ENCODE measurements around the gene TEX2.
A peak's percentile ranks its signal among the peaks of the same experiment; 100 is the strongest.

Gene TEX2

GRCh38 chr17:64120159-64120810 lies 142.8 kb downstream of the TEX2 start:
- POLR2A ChIA-PET: no interaction called here
- no peak overlapping the region for H3K4me3 ChIP-seq (ENCODE audit: low read depth, low read length)
- no peak for TF ChIP-seq CTCF (IDR thresholded peaks at IDR 0.05; ENCODE audit: insufficient read depth, low read length, missing control alignments)
- CTCF ChIA-PET: interaction anchor here (1.9 to 27.2 kb wide), 2 partner anchors 13 to 93 kb away, joined by 8 to 1118 read pairs; partner anchors contain the start of gene ICAM2
- no peak for DNase-seq (ENCODE audit: low read depth, low spot score)

GRCh38 chr17:64117981-64118979 lies 144.8 kb downstream of the TEX2 start:
- CTCF ChIA-PET: interaction anchor here (0.7 to 4.6 kb wide), 5 partner anchors 12 to 90 kb away, joined by 3 to 37 read pairs (median 3); no protein-coding TSS in a partner anchor
- no peak for TF ChIP-seq CTCF (IDR thresholded peaks at IDR 0.05; ENCODE audit: insufficient read depth, low read length, missing control alignments)
- DNase-seq (ENCODE audit: low read depth, low spot score): no peak
- H3K4me3 ChIP-seq (ENCODE audit: low read depth, low read length): no peak overlapping the region
- POLR2A ChIA-PET: interaction anchor here (1.0 to 1.1 kb wide), 2 partner anchors 12 to 44 kb away, joined by 4 to 5 read pairs; partner anchors contain the start of gene ERN1

GRCh38 chr17:64115822-64116534 lies 147.1 kb downstream of the TEX2 start:
- TF ChIP-seq CTCF (IDR thresholded peaks at IDR 0.05; ENCODE audit: insufficient read depth, low read length, missing control alignments): no peak
- DNase-seq (ENCODE audit: low read depth, low spot score): peak; percentile 45
- ChIA-PET POLR2A (interaction anchor here (0.5 to 0.9 kb wide), 4 partner anchors 14 to 377 kb away, joined by 3 to 6 read pairs (median 4); partner anchors contain the start of gene ERN1), CTCF (interaction anchor here (0.8 to 6.5 kb wide), 5 partner anchors 13 to 87 kb away, joined by 3 to 37 read pairs (median 9); no protein-coding TSS in a partner anchor)
- no peak overlapping the region for H3K4me3 ChIP-seq (ENCODE audit: low read depth, low read length)

GRCh38 chr17:64115043-64115698 lies 147.9 kb downstream of the TEX2 start:
- TF ChIP-seq CTCF (IDR thresholded peaks at IDR 0.05; ENCODE audit: insufficient read depth, low read length, missing control alignments): no peak
- DNase-seq (ENCODE audit: low read depth, low spot score): no peak
- no peak overlapping the region for H3K4me3 ChIP-seq (ENCODE audit: low read depth, low read length)
- CTCF ChIA-PET: interaction anchor here (0.8 to 6.5 kb wide), 9 partner anchors 12 to 228 kb away, joined by 3 to 37 read pairs (median 3); no protein-coding TSS in a partner anchor
- POLR2A ChIA-PET: interaction anchor here (0.9 kb wide), 1 partner anchor 14 kb away, joined by 3 read pairs; the partner anchor contains the start of gene ERN1

- DNase-seq (ENCODE audit: low read depth, low spot score): no peak
Observed at GRCh38 chr17:64113006-64113405, 150.1 kb downstream of the TEX2 start.

More at GRCh38 chr17:64113006-64113405, 150.1 kb downstream of the TEX2 start:
- CTCF ChIA-PET: interaction anchor here (1.0 to 6.5 kb wide), 3 partner anchors 20 to 84 kb away, joined by 3 to 37 read pairs (median 10); no protein-coding TSS in a partner anchor
- H3K4me3 ChIP-seq (ENCODE audit: low read depth, low read length): no peak overlapping the region
- TF ChIP-seq CTCF (IDR thresholded peaks at IDR 0.05; ENCODE audit: insufficient read depth, low read length, missing control alignments): no peak
- POLR2A ChIA-PET: interaction anchor here (1.0 to 1.2 kb wide), 2 partner anchors 16 to 32 kb away, joined by 3 read pairs; no protein-coding TSS in a partner anchor
